Stimulated activated naive CD4-positive, alpha-beta T cell treated with Interleukin-2 at 50 U/mL for 16 hours (primary cell): ENCODE data around the gene GDPGP1.
A peak's percentile ranks its signal among the peaks of the same experiment; 100 is the strongest.
"Not testable (repeated sequence)": the region's sequence is repeated elsewhere in the genome, so short reads cannot be mapped to it uniquely, and the experiment has no call there.

Experiments
- DNase-seq: peaks from one replicate; lab custom pipeline; 2025; lab: John Stamatoyannopoulos, UW

Gene GDPGP1

GRCh38 chr15:90234096-90234988, at the start of gene GDPGP1:
GDPGP1 (plus strand) TSS chr15:90234209; CDS start chr15:90240909, 6,700 bp downstream.
- peak; percentile 91 for DNase-seq

GRCh38 chr15:90184786-90185704, 49.0 kb upstream of the GDPGP1 start:
- DNase-seq: peak; percentile 37

DNA sequence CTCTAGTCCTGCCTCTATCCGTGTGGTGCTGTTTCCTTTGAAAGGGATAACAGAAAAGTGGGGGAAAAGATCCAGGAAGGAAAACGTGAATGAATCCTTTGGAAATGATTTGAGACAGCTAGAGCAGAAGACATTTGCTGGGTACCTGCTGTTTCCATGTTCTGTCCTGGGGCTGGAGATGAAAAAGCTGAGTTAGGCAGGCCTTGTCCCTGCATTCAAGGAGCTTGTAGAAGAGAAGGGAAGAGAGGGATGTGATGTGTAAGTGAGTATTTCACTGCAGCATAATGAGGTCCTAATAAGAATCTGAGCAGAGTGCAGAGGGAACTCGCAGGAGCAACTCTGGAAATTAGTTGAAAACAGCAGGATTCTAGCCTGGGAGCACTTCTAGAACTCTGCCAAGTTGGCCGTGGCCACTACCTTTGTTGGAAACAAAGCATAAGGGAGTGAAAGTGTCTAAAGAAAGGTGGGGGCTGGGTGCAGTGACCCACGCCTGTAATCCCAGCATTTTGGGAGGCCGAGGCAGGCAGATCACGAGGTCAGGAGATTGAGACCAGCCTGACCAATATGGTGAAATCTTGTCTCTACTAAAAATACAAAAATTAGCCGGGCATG, 46.6 kb upstream of the GDPGP1 start:
- DNase-seq: no peak

- not testable (repeated sequence) for DNase-seq
These were observed 45.9 kb upstream of the GDPGP1 start for GRCh38 chr15:90188065-90188464.

- no peak for DNase-seq
These were observed 44.9 kb upstream of the GDPGP1 start for GRCh38 chr15:90188914-90189748.

DNA sequence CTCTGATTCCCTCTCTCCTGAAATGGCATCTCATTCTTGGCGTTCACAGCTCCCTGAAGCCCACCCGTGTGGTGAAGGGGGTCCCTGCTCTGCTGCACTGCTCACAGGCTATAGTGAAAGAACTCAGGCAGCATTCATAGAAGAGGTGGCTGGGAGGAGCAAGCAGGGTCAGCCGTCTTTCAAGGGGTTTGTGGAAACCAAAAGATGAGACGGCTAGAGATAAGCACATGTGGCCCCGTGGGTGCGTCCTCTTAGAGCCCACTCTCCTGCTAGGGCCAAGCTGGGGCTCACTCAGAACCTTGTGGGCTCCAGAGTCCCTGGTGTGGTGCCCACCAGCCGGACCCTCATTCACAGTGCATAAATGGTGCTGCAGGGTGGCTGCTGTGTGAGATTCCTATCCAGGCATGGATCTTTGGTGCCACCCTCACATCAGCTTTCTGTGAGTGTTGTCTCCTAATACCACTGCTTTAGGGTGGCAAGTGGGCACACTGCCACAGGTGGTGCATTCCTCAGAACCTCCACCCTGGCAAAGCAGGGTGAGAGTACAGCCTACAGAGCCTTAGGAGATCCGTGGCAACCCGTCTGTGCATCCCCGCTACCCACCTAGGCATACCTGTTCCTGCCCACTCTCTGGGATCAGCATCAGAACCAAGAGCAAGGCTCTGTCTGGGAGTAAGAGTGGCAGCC, 44.1 kb upstream of the GDPGP1 start:
- DNase-seq: no peak

DNA sequence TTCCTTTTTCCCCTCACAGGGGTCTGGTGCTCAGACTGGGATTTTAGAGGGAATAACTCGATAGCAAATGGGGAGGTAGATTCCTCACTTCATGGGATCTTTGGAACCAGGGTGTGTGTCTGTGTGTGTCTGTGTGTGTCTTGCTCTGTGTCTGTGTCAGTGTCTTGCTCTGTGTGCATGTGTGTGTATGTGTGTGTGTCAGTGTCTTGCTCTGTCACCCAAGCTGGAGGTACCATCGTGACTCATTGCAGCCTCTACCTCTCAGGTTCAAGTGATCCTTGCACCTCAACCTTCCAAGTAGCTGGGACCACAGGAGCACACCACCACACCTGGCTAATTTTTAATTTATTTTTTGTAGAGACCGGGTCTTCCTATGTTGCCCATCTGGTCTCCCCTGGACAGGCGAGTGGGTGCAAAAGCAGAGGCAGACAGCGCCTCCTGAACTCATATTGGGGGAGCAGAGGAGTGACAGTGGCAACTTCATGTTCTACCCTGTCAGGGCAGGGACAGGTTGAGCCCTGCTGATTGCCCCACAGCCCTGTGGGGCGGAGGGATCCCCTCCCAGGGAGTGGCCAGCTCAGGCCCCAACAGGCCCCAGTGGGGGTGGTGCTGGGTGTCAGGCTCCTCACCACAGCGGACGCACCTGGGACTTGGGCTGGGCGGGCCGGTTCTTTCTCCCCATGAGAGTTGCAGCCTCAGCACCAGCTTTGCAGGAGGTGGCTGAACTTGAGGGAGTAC, 43.2 kb upstream of the GDPGP1 start:
- DNase-seq: no peak

DNA sequence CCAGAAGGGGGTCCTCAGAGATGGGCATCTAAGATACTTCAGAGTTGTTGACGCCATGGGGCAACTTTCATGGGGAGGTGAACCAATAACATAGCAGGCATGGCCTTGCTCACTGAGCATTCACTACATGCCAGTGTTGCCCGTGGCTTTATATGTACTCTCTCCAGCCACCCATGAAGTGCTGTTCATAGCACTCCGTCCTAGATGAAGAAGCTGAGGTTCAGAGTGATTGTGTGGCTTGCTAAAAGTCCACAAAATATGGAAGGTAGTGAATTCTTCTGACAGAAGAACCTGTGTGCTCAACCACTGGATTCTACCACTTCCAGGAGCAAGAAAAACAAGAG, 42.7 kb upstream of the GDPGP1 start:
- no peak for DNase-seq

- DNase-seq: peak; percentile 9
These were observed 42.1 kb upstream of the GDPGP1 start for GRCh38 chr15:90191794-90192509.

DNA sequence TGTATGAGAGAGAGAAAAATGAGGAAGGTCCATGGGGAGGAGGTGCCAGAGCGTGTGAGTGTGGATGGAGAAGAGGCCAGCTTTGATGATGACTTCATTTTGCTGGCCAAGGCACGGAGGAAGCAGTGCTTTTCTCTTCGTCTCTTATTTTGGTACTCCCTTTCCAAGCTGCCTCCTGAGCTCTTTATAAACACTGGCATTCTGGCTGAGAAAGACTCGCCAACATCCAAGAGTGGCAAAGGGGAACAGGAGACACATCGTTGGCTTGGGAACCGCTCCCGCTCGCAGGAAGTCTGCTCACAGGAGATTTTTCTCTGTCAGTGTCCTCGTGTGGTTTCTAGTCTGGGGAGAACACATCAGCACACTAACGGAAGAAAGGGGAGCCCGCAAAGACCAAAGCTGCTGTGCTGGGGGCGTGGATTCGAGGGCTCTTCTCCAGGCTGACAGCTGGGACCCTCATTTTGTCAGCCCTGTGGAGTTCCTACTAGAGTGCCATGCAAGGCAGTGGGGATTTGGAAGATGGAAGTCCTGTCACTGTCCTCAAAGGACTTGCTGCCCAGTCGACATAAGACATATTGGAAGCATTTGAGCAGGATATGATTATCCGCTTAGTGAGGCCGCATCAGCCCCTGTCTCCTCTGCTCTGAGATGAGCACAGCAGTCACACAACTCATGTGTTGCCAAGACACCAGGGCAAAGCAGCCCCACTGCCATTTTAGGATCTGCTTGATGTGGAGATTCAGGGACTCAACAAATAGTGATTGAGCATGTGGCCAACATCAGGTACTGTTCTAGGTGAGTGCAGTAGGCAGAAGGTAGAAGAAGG, 40.8 kb upstream of the GDPGP1 start:
- DNase-seq: no peak

GRCh38 chr15:90194655-90195054, 39.4 kb upstream of the GDPGP1 start:
- no peak for DNase-seq

DNA sequence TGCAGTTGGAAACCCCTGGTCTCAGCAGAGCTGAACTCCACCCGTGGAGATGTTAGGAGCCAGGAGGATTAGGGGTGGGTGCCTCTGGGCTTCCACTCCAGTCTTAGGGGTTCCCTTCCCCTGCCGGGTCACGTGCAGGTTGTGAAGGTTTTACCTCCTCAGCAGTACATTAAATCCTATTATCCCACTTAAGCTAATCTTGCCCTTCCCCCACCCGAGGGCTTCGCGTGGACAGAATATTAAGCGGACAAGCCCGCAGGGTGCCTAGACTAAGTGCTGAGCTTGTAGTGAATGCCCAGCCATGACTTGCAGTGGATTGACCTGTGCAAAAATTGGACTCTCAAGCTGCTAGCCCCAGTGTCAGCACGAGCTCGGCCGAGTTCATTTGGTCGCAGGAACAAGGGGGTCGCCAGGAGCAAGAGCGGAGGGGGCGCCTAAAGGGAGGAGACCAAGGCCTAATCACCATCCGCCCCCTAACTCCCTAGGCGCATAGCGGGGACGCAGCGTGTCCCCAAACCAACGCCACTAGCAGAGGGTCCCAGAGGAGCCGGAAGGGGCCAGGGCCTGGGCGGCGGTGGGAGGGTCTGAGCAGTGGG, 33.4 kb upstream of the GDPGP1 start:
- DNase-seq: no peak

GRCh38 chr15:90201130-90201943, 32.7 kb upstream of the GDPGP1 start, which contains the start of gene SEMA4B:
SEMA4B (plus strand) TSS chr15:90201330; CDS start chr15:90201579, 249 bp downstream.
- peak; percentile 67 for DNase-seq

DNA sequence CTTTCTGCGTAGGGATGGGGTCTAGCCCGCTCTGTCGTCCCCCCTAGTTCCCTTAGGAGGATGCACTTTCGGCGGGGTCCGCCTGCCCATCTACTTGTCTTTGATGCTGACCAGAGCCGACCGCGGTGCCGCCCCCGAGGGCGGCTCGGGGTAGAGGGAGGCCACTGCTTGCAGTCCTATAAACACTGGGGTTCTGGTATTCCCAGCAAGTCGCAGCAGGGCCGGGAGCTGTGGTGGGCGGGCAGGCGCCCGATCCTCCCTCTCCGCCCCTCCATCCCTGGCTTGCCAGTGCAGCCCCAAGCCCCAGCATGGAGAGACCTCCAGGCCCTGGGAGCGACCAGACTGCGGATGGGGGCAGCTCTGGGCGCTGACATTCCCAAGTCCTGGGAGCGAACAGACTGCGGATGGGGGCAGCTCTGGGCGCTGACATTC, 32.0 kb upstream of the GDPGP1 start:
- no peak for DNase-seq

DNA sequence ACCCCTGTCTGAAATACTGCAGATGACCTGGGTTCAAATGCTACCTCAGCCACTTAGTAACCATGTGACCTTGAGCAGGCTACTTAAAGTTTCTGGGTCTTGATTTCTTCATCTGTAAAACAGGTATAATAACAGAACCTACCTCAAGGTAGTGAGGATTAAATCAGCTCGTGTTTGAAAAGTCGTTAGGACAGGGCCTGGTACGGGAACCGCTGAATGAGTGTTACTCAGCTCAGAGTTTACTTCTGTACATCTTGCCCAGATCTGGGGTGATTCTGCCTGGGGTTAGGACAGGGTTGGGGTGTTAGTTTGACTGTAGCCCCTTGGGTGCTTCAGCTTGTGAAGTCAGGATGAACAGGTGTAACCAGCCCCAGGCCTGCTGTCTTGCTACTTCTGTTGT, 31.1 kb upstream of the GDPGP1 start:
- no peak for DNase-seq

DNA sequence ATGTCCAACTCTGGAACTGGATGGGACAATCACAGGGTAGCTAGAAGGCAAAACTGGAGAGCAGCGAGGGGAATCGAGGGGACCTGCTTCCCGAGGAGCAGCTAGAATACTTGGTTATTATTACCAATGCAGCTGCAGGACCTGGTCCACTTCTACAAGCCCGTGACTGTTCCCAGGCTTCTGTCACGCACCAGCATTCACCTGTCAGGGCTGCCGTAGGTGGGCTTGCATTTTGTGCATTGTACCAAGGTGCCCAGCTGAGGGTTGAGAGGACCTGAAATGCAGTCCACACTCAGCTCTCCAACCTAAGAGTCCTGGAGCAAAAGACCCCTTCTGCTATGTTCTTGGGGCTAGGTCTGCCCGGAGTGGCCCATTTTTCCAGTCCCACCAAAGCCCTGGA, 30.5 kb upstream of the GDPGP1 start:
- no peak for DNase-seq

DNA sequence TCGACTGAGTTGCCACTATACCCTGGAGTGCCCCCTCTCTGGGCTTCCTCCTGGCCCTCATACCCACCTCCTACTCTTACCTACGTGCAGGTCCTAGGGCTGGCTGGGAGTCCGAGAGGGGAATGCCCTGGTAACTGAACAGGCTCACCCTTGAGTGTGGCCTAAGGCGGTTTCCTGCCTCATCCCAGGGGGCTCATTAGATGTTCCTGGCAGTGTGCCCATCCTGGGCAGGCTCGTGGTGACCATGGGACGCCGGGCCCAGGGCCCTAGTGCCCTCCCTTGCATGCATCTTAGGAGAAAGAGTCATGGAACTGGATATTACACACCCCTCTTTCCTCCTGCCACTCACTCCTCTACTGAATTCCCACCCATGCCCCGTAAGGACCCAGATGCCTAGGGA, 30.1 kb upstream of the GDPGP1 start:
- DNase-seq: no peak
